ENCODE measurements around the gene ATP8A2. TPM values are rescaled to one million over a fixed set of nuclear protein-coding genes. Genes with fewer than 3 reads are reported as not detected.

Gene ATP8A2
- total RNA-seq, 1 experiment from 2014 or later = not detected

GRCh38 chr13:25927363-25927762 lies 555.6 kb downstream of the ATP8A2 start:
- no peaks in the 10 kb centered on the region for H4K20me1 ChIP-seq (ENCODE audit: insufficient read depth)
- H3K27me3 ChIP-seq (ENCODE audit: insufficient read depth, low read depth) = peaks cover 75% of the 10 kb centered on the region
- H3K4me2 ChIP-seq = no peak overlapping the region
- H3K4me1 ChIP-seq (replicated peaks; ENCODE audit: insufficient read depth) = no peaks in the 10 kb centered on the region
- intact Hi-C loops (cut with micrococcal nuclease; ENCODE audit: unreplicated experiment) = no loop called here
- no peak for DNase-seq
- BruUV-seq (replicated peaks) = no TSS peak
- no peaks in the 10 kb centered on the region for H3F3A ChIP-seq (ENCODE audit: insufficient read depth, low read depth)
- no peak overlapping the region for H3K27ac ChIP-seq
- no peak for TF ChIP-seq CTCF (conservative IDR thresholded peaks at IDR 0.05)
- TF ChIP-seq EZH2 (IDR thresholded peaks at IDR 0.05; ENCODE audit: low read depth) = no peak
- POLR2A ChIA-PET (ENCODE audit: unreplicated experiment) = no interaction called here
- CTCF ChIA-PET = no interaction called here
- no peaks in the 10 kb centered on the region for H3K9me3 ChIP-seq (ENCODE audit: insufficient read depth, low read depth)
- no peaks in the 10 kb centered on the region for H3K36me3 ChIP-seq (ENCODE audit: low read depth)
- no peak overlapping the region for H2AFZ ChIP-seq
- H3K9me2 ChIP-seq (ENCODE audit: insufficient read depth) = no peaks in the 10 kb centered on the region
- no peak overlapping the region for H3K4me3 ChIP-seq
- no peaks in the 10 kb centered on the region for H3K79me2 ChIP-seq (ENCODE audit: low read depth)

GRCh38 chr13:25927932-25928331 lies 556.2 kb downstream of the ATP8A2 start:
- TF ChIP-seq EZH2 (IDR thresholded peaks at IDR 0.05; ENCODE audit: low read depth) (no peak), CTCF (conservative IDR thresholded peaks at IDR 0.05) (no peak)
- Histone ChIP-seq H3K4me2 (no peak overlapping the region), H3K36me3 (ENCODE audit: low read depth) (no peaks in the 10 kb centered on the region), H3K27ac (no peak overlapping the region), H3K79me2 (ENCODE audit: low read depth) (no peaks in the 10 kb centered on the region), H3K4me3 (no peak overlapping the region), H3K9me3 (ENCODE audit: insufficient read depth, low read depth) (no peaks in the 10 kb centered on the region), H3K9me2 (ENCODE audit: insufficient read depth) (no peaks in the 10 kb centered on the region), H3F3A (ENCODE audit: insufficient read depth, low read depth) (no peaks in the 10 kb centered on the region), H2AFZ (no peak overlapping the region), H4K20me1 (ENCODE audit: insufficient read depth) (no peaks in the 10 kb centered on the region), H3K4me1 (replicated peaks; ENCODE audit: insufficient read depth) (no peaks in the 10 kb centered on the region), H3K27me3 (ENCODE audit: insufficient read depth, low read depth) (peaks cover 71% of the 10 kb centered on the region)
- intact Hi-C loops (cut with micrococcal nuclease; ENCODE audit: unreplicated experiment) = no loop called here
- DNase-seq = no peak
- BruUV-seq (replicated peaks) = no TSS peak
- ChIA-PET POLR2A (ENCODE audit: unreplicated experiment) (no interaction called here), CTCF (no interaction called here)

GRCh38 chr13:25928941-25929505 lies 557.2 kb downstream of the ATP8A2 start:
- Histone ChIP-seq H3F3A (ENCODE audit: insufficient read depth, low read depth) (no peaks in the 10 kb centered on the region), H3K79me2 (ENCODE audit: low read depth) (no peaks in the 10 kb centered on the region), H3K4me3 (no peak overlapping the region), H2AFZ (no peak overlapping the region), H3K36me3 (ENCODE audit: low read depth) (no peaks in the 10 kb centered on the region), H3K27ac (no peak overlapping the region), H3K27me3 (ENCODE audit: insufficient read depth, low read depth) (peaks cover 72% of the 10 kb centered on the region), H3K9me3 (ENCODE audit: insufficient read depth, low read depth) (no peaks in the 10 kb centered on the region), H3K4me2 (no peak overlapping the region), H4K20me1 (ENCODE audit: insufficient read depth) (no peaks in the 10 kb centered on the region), H3K4me1 (replicated peaks; ENCODE audit: insufficient read depth) (no peaks in the 10 kb centered on the region), H3K9me2 (ENCODE audit: insufficient read depth) (no peaks in the 10 kb centered on the region)
- no peak for TF ChIP-seq EZH2 (IDR thresholded peaks at IDR 0.05; ENCODE audit: low read depth)
- no peak for TF ChIP-seq CTCF (conservative IDR thresholded peaks at IDR 0.05)
- ChIA-PET CTCF (no interaction called here), POLR2A (ENCODE audit: unreplicated experiment) (no interaction called here)
- DNase-seq = no peak
- BruUV-seq (replicated peaks) = no TSS peak
- intact Hi-C loops (cut with micrococcal nuclease; ENCODE audit: unreplicated experiment) = no loop called here
